Dermis microvascular lymphatic vessel endothelial cell (primary cell): ENCODE results near the gene CARD9. TPM values are rescaled to one million over a fixed set of nuclear protein-coding genes. Genes with fewer than 3 reads are reported as not detected.

ENCODE experiments used
- DNase-seq, 2 donors: peaks; one replicate each; pipeline versions ENCODE4 v3.0.0 to v3.0.0-alpha.2; 2010; ENCODE audit warnings: low read depth in 2 of 2
- total RNA-seq: library from RNA; depleted of rRNA; stranded (reverse); fragments of >200 nt; gene quantifications from 2 replicates; pipeline ENCODE4 v1.2.1, GENCODE V29; 2014

The CARD9 gene
- total RNA-seq, 1 donor from 2014 or later: 0.26 TPM

- DNase-seq: no peak
These were observed 7.8 kb upstream of the CARD9 start for GRCh38 chr9:136381311-136381710.

GRCh38 chr9:136380381-136380780 lies 6.9 kb upstream of the CARD9 start:
- DNase-seq: no peak

- no peak for DNase-seq
These were observed 6.4 kb upstream of the CARD9 start for GRCh38 chr9:136379891-136380290.

GRCh38 chr9:136379401-136379800 lies 5.9 kb upstream of the CARD9 start:
- no peak for DNase-seq

- DNase-seq: no peak
These were observed 5.5 kb upstream of the CARD9 start for GRCh38 chr9:136379003-136379287.

- DNase-seq: no peak
These were observed 4.9 kb upstream of the CARD9 start for GRCh38 chr9:136378170-136379002.

- no peak for DNase-seq
These were observed 4.1 kb upstream of the CARD9 start for GRCh38 chr9:136377341-136378169.

- DNase-seq: no peak
These were observed 3.0 kb upstream of the CARD9 start for GRCh38 chr9:136376457-136376856.

- DNase-seq: no peak
These were observed 1.6 kb upstream of the CARD9 start for GRCh38 chr9:136375096-136375495.

- DNase-seq: no peak
These were observed 710 bp upstream of the CARD9 start for GRCh38 chr9:136374183-136374575.

- peak; percentile 4 to 33 for DNase-seq
These were observed 739 bp downstream of the CARD9 start for GRCh38 chr9:136372561-136373299.

GRCh38 chr9:136372006-136372405 lies 1.5 kb downstream of the CARD9 start:
- no peak for DNase-seq

GRCh38 chr9:136371533-136371880 lies 2.0 kb downstream of the CARD9 start:
- no peak for DNase-seq

- no peak for DNase-seq
These were observed 2.6 kb downstream of the CARD9 start for GRCh38 chr9:136370687-136371532.

GRCh38 chr9:136370037-136370436 lies 3.4 kb downstream of the CARD9 start:
- no peak for DNase-seq

GRCh38 chr9:136368190-136368589 lies 5.3 kb downstream of the CARD9 start:
- no peak for DNase-seq

GRCh38 chr9:136367296-136368145 lies 5.9 kb downstream of the CARD9 start:
- DNase-seq: no peak

- DNase-seq: no peak
These were observed 6.6 kb downstream of the CARD9 start for GRCh38 chr9:136366826-136367225.

- DNase-seq: no peak
These were observed 7.7 kb downstream of the CARD9 start for GRCh38 chr9:136365775-136366222.
